Measurements from ENCODE around the gene PRAMEF14.
A peak's percentile ranks its signal among the peaks of the same experiment; 100 is the strongest.
"Not testable (repeated sequence)": the region's sequence is repeated elsewhere in the genome, so short reads cannot be mapped to it uniquely, and the experiment has no call there.

- peak; percentile 23 for TF ChIP-seq CTCF (IDR thresholded peaks at IDR 0.05; ENCODE audit: insufficient read depth, low read depth, low read length)
- TF ChIP-seq EZH2 (IDR thresholded peaks at IDR 0.05; ENCODE audit: insufficient read depth, low read length), result not testable (repeated sequence)
These were observed 9.8 kb upstream of the PRAMEF14 start for GRCh38 chr1:13356774-13357173.
